ENCODE measurements around the gene DCTN1.

DCTN1 gene

DNA sequence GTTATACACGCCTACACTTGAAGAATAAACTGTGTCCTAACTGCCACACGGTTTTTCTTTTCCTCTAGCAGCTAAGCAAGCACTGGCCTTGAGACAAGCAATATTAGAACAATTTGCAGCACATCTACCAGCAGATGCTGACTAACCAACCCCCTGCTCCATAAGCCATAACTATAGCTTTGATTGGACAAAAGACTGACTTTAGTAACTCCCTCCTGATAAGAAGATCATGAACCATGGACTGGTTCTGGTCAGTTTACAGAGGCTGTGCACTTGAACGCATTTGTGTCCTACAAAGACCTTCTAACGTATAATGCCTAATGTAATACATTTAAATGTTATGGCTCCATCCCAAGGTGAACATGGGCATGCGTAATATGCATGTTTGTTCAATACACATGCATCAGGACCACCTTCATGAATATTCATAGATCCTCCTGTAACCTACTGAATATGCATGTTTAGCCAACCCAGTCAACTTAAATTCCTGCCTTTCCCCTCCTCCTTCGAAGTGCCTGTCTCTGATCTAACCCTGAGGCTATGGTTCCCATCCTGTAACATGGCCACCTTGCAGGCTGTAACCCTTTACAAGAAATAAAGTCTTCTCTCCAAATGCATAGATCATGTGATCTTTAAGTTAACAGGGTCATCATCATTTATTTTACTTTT, 63.4 kb downstream of the DCTN1 start:
- Histone ChIP-seq H3K27ac (no peak overlapping the region), H3K4me3 (no peak overlapping the region)
- TF ChIP-seq, protein P1, sequence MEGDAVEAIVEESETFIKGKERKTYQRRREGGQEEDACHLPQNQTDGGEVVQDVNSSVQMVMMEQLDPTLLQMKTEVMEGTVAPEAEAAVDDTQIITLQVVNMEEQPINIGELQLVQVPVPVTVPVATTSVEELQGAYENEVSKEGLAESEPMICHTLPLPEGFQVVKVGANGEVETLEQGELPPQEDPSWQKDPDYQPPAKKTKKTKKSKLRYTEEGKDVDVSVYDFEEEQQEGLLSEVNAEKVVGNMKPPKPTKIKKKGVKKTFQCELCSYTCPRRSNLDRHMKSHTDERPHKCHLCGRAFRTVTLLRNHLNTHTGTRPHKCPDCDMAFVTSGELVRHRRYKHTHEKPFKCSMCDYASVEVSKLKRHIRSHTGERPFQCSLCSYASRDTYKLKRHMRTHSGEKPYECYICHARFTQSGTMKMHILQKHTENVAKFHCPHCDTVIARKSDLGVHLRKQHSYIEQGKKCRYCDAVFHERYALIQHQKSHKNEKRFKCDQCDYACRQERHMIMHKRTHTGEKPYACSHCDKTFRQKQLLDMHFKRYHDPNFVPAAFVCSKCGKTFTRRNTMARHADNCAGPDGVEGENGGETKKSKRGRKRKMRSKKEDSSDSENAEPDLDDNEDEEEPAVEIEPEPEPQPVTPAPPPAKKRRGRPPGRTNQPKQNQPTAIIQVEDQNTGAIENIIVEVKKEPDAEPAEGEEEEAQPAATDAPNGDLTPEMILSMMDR (IDR thresholded peaks at IDR 0.05) = no peak
- no peak for DNase-seq (ENCODE audit: low spot score)

DNA sequence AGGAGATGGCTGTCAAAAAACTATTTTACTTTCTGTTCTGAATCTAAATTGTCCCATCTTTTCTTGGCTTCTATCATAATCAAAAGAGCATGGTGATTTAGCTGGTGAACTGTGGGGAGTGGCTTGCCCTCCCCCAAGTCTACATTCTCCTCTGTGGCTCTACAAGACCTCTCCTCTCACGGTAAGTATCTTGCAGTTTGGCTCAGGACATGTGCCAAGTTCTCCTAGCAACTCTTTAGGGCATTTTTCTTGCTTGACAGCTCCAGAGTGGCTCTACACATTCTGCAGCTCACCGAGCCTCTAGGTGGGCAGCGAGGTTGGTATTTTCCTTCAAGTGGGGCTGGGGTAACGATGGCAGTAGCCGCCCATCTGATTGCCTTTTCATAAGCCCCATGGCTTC, 66.0 kb downstream of the DCTN1 start:
- DNase-seq (ENCODE audit: low spot score) = no peak
- H3K27ac ChIP-seq = no peak overlapping the region
- H3K4me3 ChIP-seq = no peak overlapping the region
- TF ChIP-seq, protein P1 (IDR thresholded peaks at IDR 0.05) = no peak

DNA sequence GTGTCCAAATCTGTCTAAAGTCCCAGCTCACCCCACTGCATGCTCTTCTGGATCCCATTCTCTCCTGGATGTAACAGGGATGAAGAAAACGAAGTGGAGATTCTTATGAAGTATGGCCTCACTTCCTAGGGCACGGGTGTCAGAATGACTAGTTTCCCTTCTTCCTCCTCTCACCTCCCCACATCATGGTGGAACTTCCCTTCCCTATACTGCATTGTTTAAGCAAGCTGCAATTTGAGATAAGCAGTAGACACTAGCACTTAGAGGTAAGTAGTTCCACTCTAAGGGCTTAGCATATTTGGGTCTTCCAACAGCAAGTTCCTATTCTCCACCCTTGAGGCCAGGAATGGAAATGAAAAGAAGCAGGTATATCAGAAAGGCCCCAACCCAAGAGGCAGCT, 66.6 kb downstream of the DCTN1 start:
- DNase-seq (ENCODE audit: low spot score) = no peak
- TF ChIP-seq, protein P1 (IDR thresholded peaks at IDR 0.05) = no peak
- Histone ChIP-seq H3K27ac (no peak overlapping the region), H3K4me3 (no peak overlapping the region)

DNA sequence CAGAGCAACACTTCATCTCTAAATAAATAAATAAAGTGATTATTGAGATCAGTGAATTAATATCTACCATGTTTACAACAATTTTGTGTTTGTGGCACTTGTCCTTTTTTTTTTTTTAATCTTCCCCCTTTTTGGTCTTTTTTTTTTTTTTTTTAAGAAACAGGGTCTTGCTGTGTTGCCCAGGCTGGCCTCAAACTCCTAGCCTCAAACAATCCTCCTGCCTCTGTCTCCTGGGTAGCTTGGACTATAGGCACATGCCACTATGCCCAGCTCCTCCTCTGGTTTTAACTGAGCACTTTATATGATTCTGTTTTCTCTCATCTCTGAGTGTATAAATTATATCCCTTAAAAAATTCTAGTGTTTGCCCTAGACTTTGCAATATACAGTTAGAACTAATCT, 67.2 kb downstream of the DCTN1 start:
- TF ChIP-seq, protein P1 (IDR thresholded peaks at IDR 0.05) = no peak
- DNase-seq (ENCODE audit: low spot score) = no peak
- H3K27ac ChIP-seq = no peak overlapping the region
- H3K4me3 ChIP-seq = no peak overlapping the region
